Astrocyte of the spinal cord (primary cell): Measurements from ENCODE around the gene ADAM19.

Experiments used
- DNase-seq: peaks from one replicate; pipeline ENCODE4 v3.0.0; 2011; ENCODE audit warnings: low read depth, low spot score
- H3K4me3 ChIP-seq: 2 replicates; pipeline ENCODE4 v1.5.1; 2011; ENCODE audit warnings: low read depth, mild to moderate bottlenecking, low read length, moderate library complexity
- CTCF ChIP-seq: IDR thresholded peaks from 2 replicates; pipeline ENCODE4 v1.5.1; 2012; ENCODE audit warnings: low read depth, mild to moderate bottlenecking, low read length, inconsistent platforms
- in situ Hi-C: cut with HindIII; loops from 2 replicates; pipeline ENCODE4 v1.10.0; 2017; ENCODE audit warnings: low sequenced_read_pairs

The ADAM19 gene

DNA sequence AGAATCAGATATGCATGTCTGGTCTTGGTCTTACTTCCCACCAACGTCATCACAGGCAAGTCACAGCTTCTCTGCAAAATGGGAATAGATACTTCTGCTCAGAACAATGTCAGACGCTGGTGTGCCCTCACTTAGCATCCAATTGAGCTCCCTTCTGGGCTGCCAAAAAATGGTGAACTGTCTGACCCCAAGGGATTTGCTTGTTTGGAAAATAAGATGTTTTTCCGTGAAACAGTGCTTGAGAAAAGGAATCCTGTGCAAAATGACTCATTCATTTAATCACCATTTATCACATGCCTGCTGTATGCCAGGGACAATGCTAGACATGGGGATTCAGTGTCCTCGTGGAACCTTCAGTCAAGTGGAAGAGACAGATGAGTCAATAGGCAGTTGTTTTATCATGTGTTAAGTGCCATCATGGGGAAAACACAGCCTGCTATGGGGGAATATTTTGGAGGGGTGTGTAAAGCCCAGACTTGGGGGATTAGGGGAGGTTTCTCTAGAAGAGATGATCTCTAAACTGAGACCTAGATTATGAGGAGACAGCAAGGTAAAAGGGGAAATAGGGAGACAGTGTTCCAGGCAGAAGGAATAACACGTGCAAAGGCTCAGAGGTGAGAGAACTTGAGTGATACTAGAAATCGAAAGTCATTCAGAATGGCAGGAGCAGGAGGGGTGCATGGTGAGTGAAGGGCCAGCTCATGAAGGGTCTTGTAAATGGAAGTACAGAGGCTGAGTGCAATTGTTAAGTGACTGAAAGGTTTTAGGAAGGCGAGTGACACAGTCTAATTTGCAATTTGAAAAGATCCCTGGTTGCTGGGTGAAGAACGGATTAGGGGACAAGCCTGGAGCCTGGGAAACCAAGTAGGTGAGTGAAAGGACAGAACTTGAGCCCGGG lies 111.7 kb downstream of the ADAM19 start:
- H3K4me3 ChIP-seq: no peak overlapping the region
- TF ChIP-seq CTCF: no peak
- peak; percentile 49 for DNase-seq
- in situ Hi-C loops: no loop called here

- no peak for TF ChIP-seq CTCF
- in situ Hi-C loops: no loop called here
- no peak for DNase-seq
- H3K4me3 ChIP-seq: no peak overlapping the region
These were observed 112.5 kb downstream of the ADAM19 start for GRCh38 chr5:157463081-157463480.

DNA sequence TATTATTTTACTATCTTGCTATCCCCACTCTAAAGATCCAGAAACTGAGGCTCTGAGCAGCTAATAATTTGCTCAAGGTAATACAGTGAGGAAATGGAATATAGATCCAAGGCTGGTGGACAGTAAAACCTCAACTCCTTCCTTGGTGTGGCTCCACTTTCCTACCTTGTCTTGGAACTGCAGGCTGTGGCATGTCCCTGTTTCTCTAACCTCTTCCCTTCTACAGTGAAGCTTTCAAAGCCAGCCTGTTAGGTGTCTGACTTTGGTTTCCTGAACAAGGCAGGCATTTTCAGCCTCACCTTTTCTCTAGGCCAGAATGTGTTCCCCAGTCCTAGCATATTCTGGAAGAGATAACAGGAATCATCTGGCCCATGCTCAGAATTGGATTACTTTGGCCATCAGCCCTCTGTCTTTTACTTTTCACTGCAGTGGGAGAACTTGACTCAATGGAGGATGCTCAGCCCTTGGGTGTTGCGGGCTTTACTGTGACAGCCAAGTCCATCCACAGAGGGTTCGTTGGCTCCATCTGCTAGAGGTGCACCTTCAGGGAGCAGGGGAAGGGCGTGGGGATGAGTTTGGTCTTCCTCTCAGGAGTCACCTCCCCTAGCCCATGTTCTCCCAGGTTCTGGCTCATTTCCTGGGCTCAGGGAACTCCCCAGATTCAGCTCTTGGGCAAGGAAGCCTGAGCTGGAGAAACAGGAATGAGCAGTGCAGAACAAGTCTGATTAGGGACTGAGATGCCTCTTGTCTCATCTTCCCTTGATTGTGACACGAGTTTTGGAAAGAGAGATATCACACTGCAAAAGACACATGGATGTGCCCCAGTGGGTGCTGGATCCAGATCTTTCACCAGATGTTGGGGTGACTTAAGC lies 114.4 kb downstream of the ADAM19 start:
- H3K4me3 ChIP-seq: no peak overlapping the region
- in situ Hi-C loops: no loop called here
- DNase-seq: no peak
- TF ChIP-seq CTCF: no peak

GRCh38 chr5:157459715-157460599 lies 115.6 kb downstream of the ADAM19 start, which contains the start of gene NIPAL4:
Gene NIPAL4, plus strand, starts transcription at chr5:157460213. Its CDS starts 108 bp downstream, at chr5:157460321.
- DNase-seq: no peak
- no peak for TF ChIP-seq CTCF
- H3K4me3 ChIP-seq: peak within 1 kb of the TSS; percentile 40
- in situ Hi-C loops: no loop called here

GRCh38 chr5:157458835-157459234 lies 116.7 kb downstream of the ADAM19 start:
- no peak overlapping the region for H3K4me3 ChIP-seq
- in situ Hi-C loops: no loop called here
- DNase-seq: no peak
- TF ChIP-seq CTCF: no peak

- no peak for TF ChIP-seq CTCF
- in situ Hi-C loops: no loop called here
- no peak overlapping the region for H3K4me3 ChIP-seq
- DNase-seq: no peak
These were observed 118.2 kb downstream of the ADAM19 start for GRCh38 chr5:157457391-157457790.
